ENCODE data around the gene ZEB2.

ZEB2 gene

GRCh38 chr2:144496092-144496976 is 23.6 kb downstream of the ZEB2 start:
- no peak for DNase-seq (ENCODE audit: low read depth in 4 of 4, low spot score in 1 of 4)

GRCh38 chr2:144495227-144496091 is 24.5 kb downstream of the ZEB2 start:
- no peak for DNase-seq (ENCODE audit: low read depth in 4 of 4, low spot score in 1 of 4)

GRCh38 chr2:144493027-144493809 is 26.7 kb downstream of the ZEB2 start:
- no peak for DNase-seq (ENCODE audit: low read depth in 4 of 4, low spot score in 1 of 4)

- no peak for DNase-seq (ENCODE audit: low read depth in 4 of 4, low spot score in 1 of 4)
Observed at GRCh38 chr2:144490857-144491256, 29.1 kb downstream of the ZEB2 start.

- DNase-seq (ENCODE audit: low read depth in 4 of 4, low spot score in 1 of 4): no peak
Observed at GRCh38 chr2:144490017-144490416, 29.9 kb downstream of the ZEB2 start.

GRCh38 chr2:144489315-144489916 is 30.5 kb downstream of the ZEB2 start:
- DNase-seq (ENCODE audit: low read depth in 4 of 4, low spot score in 1 of 4): no peak

GRCh38 chr2:144484201-144484948 is 35.5 kb downstream of the ZEB2 start:
- no peak for DNase-seq (ENCODE audit: low read depth in 4 of 4, low spot score in 1 of 4)

GRCh38 chr2:144481666-144482065 is 38.3 kb downstream of the ZEB2 start:
- no peak for DNase-seq (ENCODE audit: low read depth in 4 of 4, low spot score in 1 of 4)

- DNase-seq (ENCODE audit: low read depth in 4 of 4, low spot score in 1 of 4): no peak
Observed at GRCh38 chr2:144481109-144481508, 38.8 kb downstream of the ZEB2 start.

- no peak for DNase-seq (ENCODE audit: low read depth in 4 of 4, low spot score in 1 of 4)
Observed at GRCh38 chr2:144480285-144480684, 39.6 kb downstream of the ZEB2 start.

- no peak for DNase-seq (ENCODE audit: low read depth in 4 of 4, low spot score in 1 of 4)
Observed at GRCh38 chr2:144479659-144480058, 40.3 kb downstream of the ZEB2 start.

- no peak for DNase-seq (ENCODE audit: low read depth in 4 of 4, low spot score in 1 of 4)
Observed at GRCh38 chr2:144479138-144479537, 40.8 kb downstream of the ZEB2 start.

GRCh38 chr2:144477957-144478311 is 42.0 kb downstream of the ZEB2 start:
- DNase-seq (ENCODE audit: low read depth in 4 of 4, low spot score in 1 of 4): no peak

- no peak for DNase-seq (ENCODE audit: low read depth in 4 of 4, low spot score in 1 of 4)
Observed at GRCh38 chr2:144477281-144477956, 42.5 kb downstream of the ZEB2 start.

GRCh38 chr2:144476682-144477081 is 43.2 kb downstream of the ZEB2 start:
- DNase-seq (ENCODE audit: low read depth in 4 of 4, low spot score in 1 of 4): no peak

GRCh38 chr2:144475569-144476275 is 44.2 kb downstream of the ZEB2 start:
- no peak for DNase-seq (ENCODE audit: low read depth in 4 of 4, low spot score in 1 of 4)

- DNase-seq (ENCODE audit: low read depth in 4 of 4, low spot score in 1 of 4): no peak
Observed at GRCh38 chr2:144475044-144475443, 44.9 kb downstream of the ZEB2 start.

GRCh38 chr2:144474017-144474416 is 45.9 kb downstream of the ZEB2 start:
- DNase-seq (ENCODE audit: low read depth in 4 of 4, low spot score in 1 of 4): no peak

- no peak for DNase-seq (ENCODE audit: low read depth in 4 of 4, low spot score in 1 of 4)
Observed at GRCh38 chr2:144472911-144473310, 47.0 kb downstream of the ZEB2 start.
